PC-3 (cell line): ENCODE measurements around the gene PCTP. TPM values are rescaled to one million over a fixed set of nuclear protein-coding genes. Genes with fewer than 3 reads are reported as not detected.

Experiments
- ATAC-seq: fragments of 200-7000 bp; cut with Tn5 transposase; 2 replicates; pipeline ENCODE4 v1.9.1; 2020; ENCODE audit warnings: mild to moderate bottlenecking, moderate library complexity
- BruUV-seq: library from RNA; stranded (reverse); fragments of 400-500 nt; replicated peaks from 2 replicates; lab custom pipeline; 2021; lab: Mats Ljungman, UMichigan
- CTCF ChIA-PET: fragments of 300-600 bp; sonication (Branson Sonifier 250); formaldehyde crosslinking; loops from one replicate; lab custom pipeline; 2022; ENCODE audit warnings: antibody characterized with exemption; lab: Charles Lee
- POLR2A ChIA-PET: fragments of 300-600 bp; sonication (Branson Sonifier 250); formaldehyde crosslinking; loops from one replicate; lab custom pipeline; 2022; ENCODE audit warnings: antibody characterized with exemption; ENCODE audit not compliant: unreplicated experiment; lab: Charles Lee
- DNase-seq: peaks from one replicate; pipeline ENCODE4 v3.0.0-alpha.2; 2015
- H2AFZ ChIP-seq: fragments of 300-600 bp; sonication (generic); 2 replicates; pipeline ENCODE4 v1.6.0; 2016; ENCODE audit warnings: antibody characterized with exemption, low read length
- H3F3A ChIP-seq: fragments of 300-600 bp; sonication (generic); one replicate; pipeline ENCODE4 v1.6.0; 2017; ENCODE audit warnings: antibody characterized with exemption, low read length, control low read depth, mild to moderate bottlenecking; ENCODE audit not compliant: unreplicated experiment
- H3K27ac ChIP-seq: fragments of 300-600 bp; sonication (generic); 2 replicates; pipeline ENCODE4 v1.5.1; 2016; ENCODE audit warnings: mild to moderate bottlenecking, low read length
- H3K27me3 ChIP-seq: fragments of 300-600 bp; sonication (generic); 2 replicates; pipeline ENCODE4 v1.6.1; 2016; ENCODE audit warnings: low read length, mixed read lengths
- H3K36me3 ChIP-seq: fragments of 300-600 bp; sonication (generic); 2 replicates; pipeline ENCODE4 v1.6.1; 2016; ENCODE audit warnings: low read depth, mixed run types, low read length, mixed read lengths
- H3K4me1 ChIP-seq: fragments of 300-600 bp; sonication (generic); 2 replicates; pipeline ENCODE4 v1.5.1; 2016; ENCODE audit warnings: low read length; ENCODE audit not compliant: insufficient read depth
- H3K4me2 ChIP-seq: fragments of 300-600 bp; sonication (generic); 2 replicates; pipeline ENCODE4 v1.6.0; 2016; ENCODE audit warnings: low read length
- H3K4me3 ChIP-seq: fragments of 300-600 bp; sonication (generic); 2 replicates; pipeline ENCODE4 v1.5.1; 2016; ENCODE audit warnings: mild to moderate bottlenecking, low read length, mixed read lengths
- H3K79me2 ChIP-seq: fragments of 300-600 bp; sonication (generic); 2 replicates; pipeline ENCODE4 v1.6.1; 2017; ENCODE audit warnings: low read length, mixed read lengths
- H3K9ac ChIP-seq: fragments of 300-600 bp; sonication (generic); 2 replicates; pipeline ENCODE4 v1.6.0; 2016; ENCODE audit warnings: mild to moderate bottlenecking, low read length
- H3K9me2 ChIP-seq: fragments of 300-600 bp; sonication (generic); replicated peaks from 2 replicates; pipeline ENCODE4 v1.6.1; 2016; ENCODE audit warnings: mixed run types, low read length, mixed read lengths
- H3K9me3 ChIP-seq: fragments of 300-600 bp; sonication (generic); 2 replicates; pipeline ENCODE4 v1.6.1; 2016; ENCODE audit warnings: low read length, mixed read lengths
- H4K20me1 ChIP-seq: fragments of 300-600 bp; sonication (generic); 2 replicates; pipeline ENCODE4 v1.6.1; 2016; ENCODE audit warnings: low read length, mixed read lengths
- EZH2 ChIP-seq: fragments of 300-600 bp; sonication (generic); IDR thresholded peaks from one replicate; pipeline ENCODE4 v1.6.1; 2017; ENCODE audit warnings: antibody characterized with exemption, mild to moderate bottlenecking, low read length; ENCODE audit not compliant: unreplicated experiment
- EZH2phosphoT487 ChIP-seq: fragments of 300-600 bp; sonication (generic); IDR thresholded peaks from 2 replicates; pipeline ENCODE4 v1.6.1; 2018; ENCODE audit warnings: mild to moderate bottlenecking, antibody characterized with exemption, low read length, borderline replicate concordance
- intact Hi-C: fragments of 100-400 bp; cut with micrococcal nuclease; formaldehyde crosslinking; loops from 2 replicates; pipeline ENCODE4 v1.9.0; 2023
- total RNA-seq: library from RNA; depleted of rRNA; stranded (reverse); fragments of >200 nt; gene quantifications from 2 replicates; pipeline ENCODE4 v1.2.3, GENCODE V29; 2014
- TF ChIP-seq, protein P1 (sequence below): fragments of 300-600 bp; sonication (generic); conservative IDR thresholded peaks from 2 replicates; pipeline ENCODE4 v1.5.1; 2017; ENCODE audit warnings: antibody characterized with exemption, low read depth, mild to moderate bottlenecking, low read length

The PCTP gene
- total RNA-seq, 1 experiment from 2014 or later = 17.6 TPM

DNA sequence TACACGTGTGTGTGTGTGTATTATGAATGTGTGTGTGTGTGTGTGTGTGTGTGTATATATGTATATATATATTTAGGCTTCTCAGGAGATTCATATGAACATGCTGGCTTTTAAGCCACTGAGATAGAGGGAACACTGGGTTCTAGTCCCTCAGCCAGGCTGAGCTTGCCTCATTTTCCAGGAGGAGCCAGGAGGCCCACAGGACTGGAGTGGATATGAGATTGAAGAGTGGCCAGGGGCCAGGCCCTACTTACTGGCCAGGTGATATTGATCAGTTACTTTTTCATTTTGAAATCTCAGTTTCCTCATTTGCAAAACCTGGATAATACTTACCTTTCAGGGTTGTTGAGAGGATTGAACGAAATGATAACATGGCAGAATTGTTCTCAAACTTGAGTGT, 5.8 kb downstream of the PCTP start:
- H3K9me2 ChIP-seq = no peaks in the 10 kb centered on the region
- POLR2A ChIA-PET = interaction anchor here (0.7 kb wide), 1 partner anchor 104 kb away, joined by 3 read pairs; no protein-coding TSS in a partner anchor
- no peak overlapping the region for H3K9ac ChIP-seq
- CTCF ChIA-PET = no interaction called here
- no peak overlapping the region for H3K27ac ChIP-seq
- no peaks in the 10 kb centered on the region for H3K9me3 ChIP-seq
- no peaks in the 10 kb centered on the region; the same call in 1 of the 2 replicates for H4K20me1 ChIP-seq
- H3K4me1 ChIP-seq = peaks cover 9% of the 10 kb centered on the region
- H2AFZ ChIP-seq = no peak overlapping the region
- no peak for ATAC-seq
- peaks cover 18% of the 10 kb centered on the region for H3K79me2 ChIP-seq
- no peaks in the 10 kb centered on the region for H3K36me3 ChIP-seq
- no peak overlapping the region for H3K4me3 ChIP-seq
- intact Hi-C loops = no loop called here
- no peak overlapping the region for H3K4me2 ChIP-seq
- no peaks in the 10 kb centered on the region for H3K27me3 ChIP-seq
- no peaks in the 10 kb centered on the region for H3F3A ChIP-seq
- DNase-seq = no peak
- BruUV-seq = no TSS peak
- TF ChIP-seq, protein P1, sequence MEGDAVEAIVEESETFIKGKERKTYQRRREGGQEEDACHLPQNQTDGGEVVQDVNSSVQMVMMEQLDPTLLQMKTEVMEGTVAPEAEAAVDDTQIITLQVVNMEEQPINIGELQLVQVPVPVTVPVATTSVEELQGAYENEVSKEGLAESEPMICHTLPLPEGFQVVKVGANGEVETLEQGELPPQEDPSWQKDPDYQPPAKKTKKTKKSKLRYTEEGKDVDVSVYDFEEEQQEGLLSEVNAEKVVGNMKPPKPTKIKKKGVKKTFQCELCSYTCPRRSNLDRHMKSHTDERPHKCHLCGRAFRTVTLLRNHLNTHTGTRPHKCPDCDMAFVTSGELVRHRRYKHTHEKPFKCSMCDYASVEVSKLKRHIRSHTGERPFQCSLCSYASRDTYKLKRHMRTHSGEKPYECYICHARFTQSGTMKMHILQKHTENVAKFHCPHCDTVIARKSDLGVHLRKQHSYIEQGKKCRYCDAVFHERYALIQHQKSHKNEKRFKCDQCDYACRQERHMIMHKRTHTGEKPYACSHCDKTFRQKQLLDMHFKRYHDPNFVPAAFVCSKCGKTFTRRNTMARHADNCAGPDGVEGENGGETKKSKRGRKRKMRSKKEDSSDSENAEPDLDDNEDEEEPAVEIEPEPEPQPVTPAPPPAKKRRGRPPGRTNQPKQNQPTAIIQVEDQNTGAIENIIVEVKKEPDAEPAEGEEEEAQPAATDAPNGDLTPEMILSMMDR = no peak
- no peak for TF ChIP-seq EZH2
- no peak for TF ChIP-seq EZH2phosphoT487

DNA sequence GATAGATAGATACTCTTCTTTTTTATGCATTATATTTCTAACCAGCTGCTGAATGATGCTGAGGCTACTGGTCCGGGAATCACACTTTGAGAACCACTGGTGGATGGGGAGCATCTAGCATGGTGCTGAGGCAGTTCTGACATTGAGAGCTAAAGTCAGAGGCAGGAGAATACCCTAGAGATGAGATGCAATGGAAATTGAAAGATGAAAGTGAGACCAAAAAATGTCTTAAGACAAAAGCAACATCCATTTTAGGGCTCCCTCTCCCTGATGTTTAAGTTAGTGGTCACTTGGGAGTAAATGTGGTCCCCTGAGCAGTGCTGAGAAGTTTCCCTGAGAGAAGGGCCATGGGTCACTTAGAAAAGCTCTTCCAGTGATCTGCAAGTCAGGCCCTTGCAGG, 6.8 kb downstream of the PCTP start:
- TF ChIP-seq EZH2phosphoT487 (no peak), EZH2 (no peak)
- TF ChIP-seq, protein P1 = no peak
- H3K27ac ChIP-seq = no peak overlapping the region
- peaks cover 9% of the 10 kb centered on the region for H3K79me2 ChIP-seq
- H3F3A ChIP-seq = no peaks in the 10 kb centered on the region
- POLR2A ChIA-PET = no interaction called here
- H3K4me2 ChIP-seq = no peak overlapping the region
- H3K27me3 ChIP-seq = no peaks in the 10 kb centered on the region
- DNase-seq (no peak), ATAC-seq (no peak)
- CTCF ChIA-PET = no interaction called here
- intact Hi-C loops = no loop called here
- no TSS peak for BruUV-seq
- no peaks in the 10 kb centered on the region for H3K4me1 ChIP-seq
- no peaks in the 10 kb centered on the region for H3K36me3 ChIP-seq
- no peak overlapping the region for H3K4me3 ChIP-seq
- H3K9ac ChIP-seq = no peak overlapping the region
- H2AFZ ChIP-seq = no peak overlapping the region
- H3K9me2 ChIP-seq = no peaks in the 10 kb centered on the region
- no peaks in the 10 kb centered on the region for H4K20me1 ChIP-seq
- H3K9me3 ChIP-seq = no peaks in the 10 kb centered on the region

DNA sequence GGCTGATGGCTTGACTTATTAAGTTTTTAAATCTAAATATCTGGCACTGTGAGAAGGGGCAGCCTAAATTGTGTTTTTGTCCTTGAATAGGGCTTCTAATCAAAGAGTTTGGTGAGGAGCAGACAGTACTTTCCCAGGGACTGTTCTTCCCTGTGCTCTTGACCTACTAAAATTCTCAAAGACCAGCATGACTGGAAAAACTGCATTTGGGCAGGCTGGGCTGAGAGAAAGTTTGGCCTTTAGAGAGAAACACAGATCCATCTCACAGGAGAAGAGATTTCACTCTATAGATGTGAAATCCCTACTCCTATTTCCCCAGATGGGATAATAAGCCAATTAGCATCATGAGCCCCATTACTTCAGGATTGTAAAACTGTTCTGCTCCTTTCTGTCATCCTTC, 7.3 kb downstream of the PCTP start:
- Histone ChIP-seq H3K4me1 (no peaks in the 10 kb centered on the region), H4K20me1 (no peaks in the 10 kb centered on the region), H3F3A (no peaks in the 10 kb centered on the region), H3K27me3 (no peaks in the 10 kb centered on the region), H3K27ac (no peak overlapping the region), H3K9me3 (no peaks in the 10 kb centered on the region), H3K79me2 (peaks cover 4% of the 10 kb centered on the region), H3K9ac (no peak overlapping the region), H3K9me2 (no peaks in the 10 kb centered on the region), H2AFZ (no peak overlapping the region), H3K4me3 (no peak overlapping the region), H3K4me2 (no peak overlapping the region), H3K36me3 (no peaks in the 10 kb centered on the region)
- no peak for TF ChIP-seq EZH2
- TF ChIP-seq EZH2phosphoT487 = no peak
- TF ChIP-seq, protein P1 = no peak
- BruUV-seq = no TSS peak
- no peak for DNase-seq
- no peak for ATAC-seq
- ChIA-PET CTCF (no interaction called here), POLR2A (no interaction called here)
- intact Hi-C loops = no loop called here
